ENCODE results near the gene CDC42BPB. TPM values are rescaled to one million over a fixed set of nuclear protein-coding genes. Genes with fewer than 3 reads are reported as not detected.
A peak's percentile ranks its signal among the peaks of the same experiment; 100 is the strongest.

Gene CDC42BPB
- polyA plus RNA-seq, 1 of the 3 experiments (the other 2 are of a cell fraction), result 61.6 TPM

DNA sequence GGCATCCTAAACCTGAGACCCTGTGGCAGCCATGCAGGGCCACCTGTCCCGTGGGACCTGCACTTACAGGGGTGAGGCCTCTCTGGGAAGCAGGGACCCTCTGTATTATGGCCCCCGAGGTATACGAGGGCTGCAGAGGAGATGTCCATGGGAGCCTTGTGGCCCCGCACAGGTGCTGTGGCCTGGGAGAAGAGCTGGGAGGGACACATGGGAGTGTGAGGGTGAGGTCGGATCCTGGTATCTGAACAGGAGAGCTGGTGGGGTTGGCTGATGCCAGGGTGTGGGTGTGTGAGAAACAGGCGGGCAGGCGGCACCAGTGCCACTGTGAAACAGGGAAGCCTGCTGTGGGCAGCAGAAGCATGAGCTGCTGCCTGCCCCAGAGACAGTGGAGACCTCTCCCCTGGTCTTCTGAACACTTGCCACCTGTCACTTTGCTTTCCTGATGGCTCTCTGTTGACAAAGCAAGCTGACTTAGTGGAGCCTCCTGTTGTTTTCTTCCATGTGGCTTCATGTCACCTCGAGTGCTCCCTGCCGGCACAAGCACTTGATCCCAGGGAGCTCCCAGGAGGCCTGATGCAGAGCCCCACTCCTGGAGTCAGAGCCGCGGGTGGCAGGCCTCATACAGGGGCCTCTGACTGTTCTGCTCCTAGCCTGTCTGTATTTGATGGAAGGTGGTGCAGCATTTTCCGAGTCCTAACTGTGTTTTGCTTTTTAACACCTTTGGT lies 154.7 kb downstream of the CDC42BPB start:
- Histone ChIP-seq H3K4me2 (no peak overlapping the region), H4K20me1 (ENCODE audit: insufficient read depth) (no peaks in the 10 kb centered on the region), H3K4me1 (ENCODE audit: control insufficient read depth in 1 of 2, insufficient read depth in 2 of 2, low read depth in 1 of 2, low read length in 1 of 2) (no peaks in the 10 kb centered on the region; a peak in 1 of 4 replicates), H3K27me3 (ENCODE audit: insufficient read depth) (no peaks in the 10 kb centered on the region), H3K36me3 (replicated peaks in 1 of 2; ENCODE audit: control insufficient read depth in 1 of 2, insufficient read depth in 2 of 2, low read length in 1 of 2) (peaks cover 17 to 26% of the 10 kb centered on the region in 2 experiments), H3K79me2 (ENCODE audit: insufficient read depth) (no peaks in the 10 kb centered on the region), H3K9me3 (no peaks in the 10 kb centered on the region), H3K4me3 (ENCODE audit: low read depth in 2 of 2, low read length in 1 of 2) (no peak overlapping the region), H3K27ac (ENCODE audit: low read depth in 2 of 2, low read length in 1 of 2) (no peak overlapping the region), H3K9ac (no peak overlapping the region), H2AFZ (ENCODE audit: low read depth) (no peak overlapping the region), H3F3A (replicated peaks; ENCODE audit: insufficient read depth) (peaks cover 3% of the 10 kb centered on the region), H3K9me2 (no peaks in the 10 kb centered on the region)
- ChIA-PET CTCF (interaction anchor here (1.0 kb wide), 1 partner anchor 208 kb away, joined by 3 read pairs; no protein-coding TSS in a partner anchor), POLR2A (no interaction called here)
- peak; percentile 16 for DNase-seq
- WGBS (ENCODE audit: low lambda C conversion rate), result 93% methylated on average over 12 of the region's 12 CpGs
- TF ChIP-seq YY1 (IDR thresholded peaks at IDR 0.05; ENCODE audit: low read depth) (no peak), RAD21 (IDR thresholded peaks at IDR 0.05; ENCODE audit: low read length) (no peak), CTCF (IDR thresholded peaks at IDR 0.05) (no peak), MXI1 (IDR thresholded peaks at IDR 0.05; ENCODE audit: low read depth, low read length) (no peak), EZH2phosphoT487 (IDR thresholded peaks at IDR 0.05; ENCODE audit: borderline replicate concordance, low read depth) (no peak), ELF1 (IDR thresholded peaks at IDR 0.05) (no peak), JUND (IDR thresholded peaks at IDR 0.05) (no peak), FOSL2 (IDR thresholded peaks at IDR 0.05; ENCODE audit: borderline replicate concordance, low read depth) (no peak), MAX (IDR thresholded peaks at IDR 0.05; ENCODE audit: low read depth) (no peak), RFX5 (IDR thresholded peaks at IDR 0.05; ENCODE audit: low read length) (no peak), MEF2A (IDR thresholded peaks at IDR 0.05; ENCODE audit: borderline replicate concordance, low read depth) (no peak), NFIC (IDR thresholded peaks at IDR 0.05; ENCODE audit: borderline replicate concordance) (no peak), TAF1 (IDR thresholded peaks at IDR 0.05; ENCODE audit: borderline replicate concordance, low read depth, low read length) (no peak), CHD2 (IDR thresholded peaks at IDR 0.05; ENCODE audit: low read length, partially characterized antibody) (no peak), SMC3 (IDR thresholded peaks at IDR 0.05; ENCODE audit: low read depth, low read length) (no peak)
- TF ChIP-seq, protein P1, sequence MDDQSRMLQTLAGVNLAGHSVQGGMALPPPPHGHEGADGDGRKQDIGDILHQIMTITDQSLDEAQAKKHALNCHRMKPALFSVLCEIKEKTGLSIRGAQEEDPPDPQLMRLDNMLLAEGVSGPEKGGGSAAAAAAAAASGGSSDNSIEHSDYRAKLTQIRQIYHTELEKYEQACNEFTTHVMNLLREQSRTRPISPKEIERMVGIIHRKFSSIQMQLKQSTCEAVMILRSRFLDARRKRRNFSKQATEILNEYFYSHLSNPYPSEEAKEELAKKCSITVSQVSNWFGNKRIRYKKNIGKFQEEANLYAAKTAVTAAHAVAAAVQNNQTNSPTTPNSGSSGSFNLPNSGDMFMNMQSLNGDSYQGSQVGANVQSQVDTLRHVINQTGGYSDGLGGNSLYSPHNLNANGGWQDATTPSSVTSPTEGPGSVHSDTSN (IDR thresholded peaks at IDR 0.05), result no peak
- TF ChIP-seq, protein P2, sequence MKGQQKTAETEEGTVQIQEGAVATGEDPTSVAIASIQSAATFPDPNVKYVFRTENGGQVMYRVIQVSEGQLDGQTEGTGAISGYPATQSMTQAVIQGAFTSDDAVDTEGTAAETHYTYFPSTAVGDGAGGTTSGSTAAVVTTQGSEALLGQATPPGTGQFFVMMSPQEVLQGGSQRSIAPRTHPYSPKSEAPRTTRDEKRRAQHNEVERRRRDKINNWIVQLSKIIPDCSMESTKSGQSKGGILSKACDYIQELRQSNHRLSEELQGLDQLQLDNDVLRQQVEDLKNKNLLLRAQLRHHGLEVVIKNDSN (IDR thresholded peaks at IDR 0.05; ENCODE audit: borderline replicate concordance, low read depth), result no peak
- TF ChIP-seq, protein P3, sequence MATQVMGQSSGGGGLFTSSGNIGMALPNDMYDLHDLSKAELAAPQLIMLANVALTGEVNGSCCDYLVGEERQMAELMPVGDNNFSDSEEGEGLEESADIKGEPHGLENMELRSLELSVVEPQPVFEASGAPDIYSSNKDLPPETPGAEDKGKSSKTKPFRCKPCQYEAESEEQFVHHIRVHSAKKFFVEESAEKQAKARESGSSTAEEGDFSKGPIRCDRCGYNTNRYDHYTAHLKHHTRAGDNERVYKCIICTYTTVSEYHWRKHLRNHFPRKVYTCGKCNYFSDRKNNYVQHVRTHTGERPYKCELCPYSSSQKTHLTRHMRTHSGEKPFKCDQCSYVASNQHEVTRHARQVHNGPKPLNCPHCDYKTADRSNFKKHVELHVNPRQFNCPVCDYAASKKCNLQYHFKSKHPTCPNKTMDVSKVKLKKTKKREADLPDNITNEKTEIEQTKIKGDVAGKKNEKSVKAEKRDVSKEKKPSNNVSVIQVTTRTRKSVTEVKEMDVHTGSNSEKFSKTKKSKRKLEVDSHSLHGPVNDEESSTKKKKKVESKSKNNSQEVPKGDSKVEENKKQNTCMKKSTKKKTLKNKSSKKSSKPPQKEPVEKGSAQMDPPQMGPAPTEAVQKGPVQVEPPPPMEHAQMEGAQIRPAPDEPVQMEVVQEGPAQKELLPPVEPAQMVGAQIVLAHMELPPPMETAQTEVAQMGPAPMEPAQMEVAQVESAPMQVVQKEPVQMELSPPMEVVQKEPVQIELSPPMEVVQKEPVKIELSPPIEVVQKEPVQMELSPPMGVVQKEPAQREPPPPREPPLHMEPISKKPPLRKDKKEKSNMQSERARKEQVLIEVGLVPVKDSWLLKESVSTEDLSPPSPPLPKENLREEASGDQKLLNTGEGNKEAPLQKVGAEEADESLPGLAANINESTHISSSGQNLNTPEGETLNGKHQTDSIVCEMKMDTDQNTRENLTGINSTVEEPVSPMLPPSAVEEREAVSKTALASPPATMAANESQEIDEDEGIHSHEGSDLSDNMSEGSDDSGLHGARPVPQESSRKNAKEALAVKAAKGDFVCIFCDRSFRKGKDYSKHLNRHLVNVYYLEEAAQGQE (IDR thresholded peaks at IDR 0.05; ENCODE audit: low read depth, low read length), result no peak
